Inferior parietal cortex (tissue), 1 donor: ENCODE measurements around the gene ANKRD53.

ENCODE experiments used
- DNase-seq: peaks from one replicate; pipeline ENCODE4 v3.0.0-alpha.2; 2016; ENCODE audit errors: extremely low spot score

Gene ANKRD53, protein sequence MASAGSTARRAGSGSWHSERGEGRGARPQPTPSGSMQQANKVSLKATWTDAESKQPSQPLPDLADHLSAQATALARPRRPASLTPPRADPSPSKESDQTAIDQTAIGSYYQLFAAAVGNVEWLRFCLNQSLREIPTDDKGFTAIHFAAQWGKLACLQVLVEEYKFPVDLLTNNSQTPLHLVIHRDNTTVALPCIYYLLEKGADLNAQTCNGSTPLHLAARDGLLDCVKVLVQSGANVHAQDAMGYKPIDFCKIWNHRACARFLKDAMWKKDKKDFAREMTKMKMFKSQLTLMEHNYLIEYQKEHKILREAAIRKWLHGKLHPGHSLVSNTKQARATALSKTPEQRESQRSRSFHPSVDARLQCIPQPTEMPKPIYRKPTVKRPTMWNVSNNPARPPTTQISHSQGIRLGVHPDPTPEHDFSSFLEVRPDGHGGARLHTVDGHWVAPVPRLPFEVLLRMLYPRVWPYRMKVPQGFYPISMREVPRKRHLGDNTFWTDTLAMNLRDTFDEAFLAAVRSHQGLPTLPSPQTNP

DNA sequence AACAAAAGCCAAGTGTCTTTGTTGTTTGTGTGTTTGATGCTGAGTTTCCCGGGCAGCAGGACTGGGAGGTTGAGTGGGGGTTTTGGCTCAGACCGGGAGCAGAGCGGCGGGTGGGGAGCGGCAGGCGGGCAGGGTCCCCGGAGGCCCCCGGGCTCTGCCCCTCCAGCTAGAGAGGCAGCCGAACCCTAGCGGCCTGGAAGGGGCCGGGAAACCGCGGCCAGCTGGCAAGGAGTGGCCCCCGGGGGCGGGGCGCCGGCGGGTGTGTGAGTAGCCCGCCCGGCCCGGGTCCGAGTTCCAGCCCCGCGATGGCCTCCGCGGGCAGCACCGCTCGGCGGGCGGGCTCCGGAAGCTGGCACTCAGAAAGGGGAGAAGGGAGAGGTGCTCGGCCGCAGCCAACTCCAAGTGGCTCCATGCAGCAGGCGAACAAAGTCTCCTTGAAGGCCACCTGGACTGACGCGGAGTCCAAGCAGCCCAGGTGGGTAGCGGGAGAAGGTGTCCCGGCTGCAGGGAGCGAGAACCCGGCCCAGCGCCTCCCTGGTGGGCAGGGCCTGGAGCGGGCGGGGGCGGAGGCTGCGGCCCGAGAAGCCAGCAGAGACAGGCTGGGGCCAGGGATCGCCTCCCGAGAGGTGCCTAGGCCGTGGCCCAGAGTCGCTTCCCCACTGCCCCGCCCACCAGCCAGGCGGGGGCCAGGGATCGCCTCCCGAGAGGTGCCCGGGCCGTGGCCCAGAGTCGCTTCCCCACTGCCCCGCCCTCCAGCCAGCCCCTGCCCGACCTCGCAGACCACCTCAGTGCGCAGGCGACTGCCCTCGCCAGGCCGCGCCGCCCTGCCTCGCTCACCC is at the start of gene ANKRD53:
Gene ANKRD53 (plus strand): TSS at position 290 of the 839 bp plus-strand sequence. CDS start 16 bp downstream, at position 306.
- DNase-seq = no peak

- DNase-seq = no peak
These were observed 47.8 kb upstream of the ANKRD53 start for GRCh38 chr2:70930371-70931329.

GRCh38 chr2:70931376-70932000 is 46.9 kb upstream of the ANKRD53 start:
- DNase-seq = no peak

- DNase-seq = no peak
These were observed 45.7 kb upstream of the ANKRD53 start for GRCh38 chr2:70932631-70933230.

GRCh38 chr2:70934981-70935380 is 43.4 kb upstream of the ANKRD53 start:
- DNase-seq = no peak

GRCh38 chr2:70935468-70936164 is 42.8 kb upstream of the ANKRD53 start, which contains the start of gene ATP6V1B1:
ATP6V1B1 (plus strand) TSS chr2:70935900; CDS start chr2:70935955, 55 bp downstream.
- no peak for DNase-seq

DNA sequence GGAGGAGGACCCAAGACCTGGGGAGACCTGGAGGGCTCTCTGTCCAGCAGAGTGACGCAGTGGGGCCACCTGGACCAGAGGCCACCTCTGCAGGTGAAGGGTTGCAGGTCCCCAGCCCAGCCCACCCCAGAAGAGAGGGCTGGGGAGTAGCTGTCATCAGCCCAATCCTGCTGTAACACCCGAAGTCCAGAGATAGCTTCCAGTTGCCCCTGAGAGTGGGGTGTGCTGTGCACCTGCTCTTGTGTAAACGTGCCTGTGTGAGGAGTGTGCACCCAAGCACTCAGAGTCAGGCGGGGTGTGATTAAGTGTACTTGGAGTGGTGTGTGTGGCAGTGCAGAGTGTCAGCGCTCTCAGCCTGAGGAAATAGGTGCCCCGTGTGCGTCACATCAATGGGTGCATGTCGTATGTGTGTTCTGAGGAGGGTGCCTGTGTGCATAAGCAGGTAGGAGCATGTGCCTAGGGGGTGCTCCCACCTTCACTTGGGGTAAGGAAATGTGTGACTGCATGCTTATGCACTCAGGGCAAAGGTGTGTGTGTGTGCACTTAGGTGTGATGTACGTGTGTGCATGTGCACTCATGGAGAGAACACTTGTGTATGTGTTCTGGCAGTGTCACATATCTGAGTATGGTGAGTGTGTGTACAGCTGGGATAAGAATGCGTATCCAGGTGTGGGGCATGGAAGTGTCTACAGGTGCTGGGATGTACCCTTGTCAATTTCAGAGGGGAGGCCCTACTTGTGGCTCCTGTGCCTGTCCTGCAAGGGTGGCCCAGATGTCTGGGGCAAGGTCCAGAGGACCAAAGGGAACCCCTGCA is 42.1 kb upstream of the ANKRD53 start:
- no peak for DNase-seq

DNA sequence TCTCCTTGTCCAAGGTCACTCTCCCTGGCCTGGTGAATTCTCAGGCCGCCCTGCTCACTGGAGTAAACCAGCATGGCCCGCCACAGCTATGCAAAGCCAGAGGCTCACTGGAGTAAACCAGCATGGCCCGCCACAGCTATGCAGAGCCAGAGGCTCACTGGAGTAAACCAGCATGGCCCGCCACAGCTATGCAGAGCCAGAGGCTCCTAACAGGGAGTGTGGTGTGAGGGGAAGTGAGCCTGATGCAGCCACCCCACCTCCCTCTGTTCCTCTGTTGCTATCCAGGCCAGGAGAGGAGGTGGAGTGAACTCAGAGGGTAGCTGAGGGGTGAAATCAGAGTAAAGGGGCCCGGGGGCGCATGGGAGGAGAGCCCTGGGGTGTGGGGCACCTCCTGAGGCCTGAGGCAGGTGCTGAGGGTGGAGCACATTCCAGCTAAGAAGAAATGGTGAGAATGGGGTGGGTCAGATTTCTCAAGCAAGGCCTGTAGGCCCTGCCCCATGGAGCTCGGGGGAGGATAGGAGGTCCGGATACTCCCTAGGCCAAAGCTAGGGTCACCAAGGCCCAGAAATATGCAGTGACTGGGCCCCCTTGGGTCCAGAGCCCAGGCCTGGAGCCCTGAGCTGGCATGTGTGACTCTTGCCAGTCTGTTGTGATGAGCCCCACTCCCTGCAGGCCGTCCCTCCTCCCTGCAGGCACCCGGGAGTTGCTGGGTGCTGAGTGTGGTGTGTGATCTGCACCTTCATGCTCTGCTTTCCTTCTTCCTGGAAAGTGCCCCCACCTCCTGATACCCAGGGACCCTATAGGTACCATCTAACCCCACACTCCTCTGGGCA is 41.2 kb upstream of the ANKRD53 start:
- no peak for DNase-seq

DNA sequence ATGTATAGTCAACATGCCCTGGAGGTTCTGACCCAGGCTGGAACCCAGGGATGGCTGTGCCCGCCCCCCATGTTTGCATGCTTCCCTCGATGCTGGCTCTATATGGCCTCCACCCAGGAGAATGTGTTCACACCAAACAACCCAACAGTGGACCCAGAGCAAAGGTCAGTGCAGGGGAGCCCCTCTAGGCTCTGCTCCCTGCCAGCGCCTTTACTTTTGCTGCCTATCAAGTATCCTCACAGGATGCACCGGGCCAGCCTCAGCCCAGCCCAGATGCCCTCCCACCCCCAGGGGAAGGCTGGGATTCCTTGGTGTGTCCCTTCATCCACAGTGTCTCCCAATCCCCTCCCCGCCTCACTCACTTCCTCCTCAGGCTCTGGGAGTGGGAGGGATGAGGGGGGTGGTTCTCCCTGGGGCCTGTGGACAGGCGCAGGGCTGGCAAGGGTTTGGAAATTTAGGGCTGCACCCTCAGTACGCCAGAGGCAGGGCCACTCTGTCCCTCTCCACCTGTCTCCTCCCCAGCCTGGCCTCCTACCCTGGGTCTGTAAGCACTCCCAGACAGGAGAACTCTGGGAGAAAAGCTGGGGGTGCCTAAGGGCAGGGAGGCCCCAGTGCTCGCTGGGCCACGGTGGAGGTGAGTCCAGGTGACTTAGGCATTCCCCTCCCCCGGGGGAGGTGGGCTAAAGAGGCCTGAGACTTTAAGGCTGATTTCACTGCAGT is 40.4 kb upstream of the ANKRD53 start:
- DNase-seq = no peak

DNA sequence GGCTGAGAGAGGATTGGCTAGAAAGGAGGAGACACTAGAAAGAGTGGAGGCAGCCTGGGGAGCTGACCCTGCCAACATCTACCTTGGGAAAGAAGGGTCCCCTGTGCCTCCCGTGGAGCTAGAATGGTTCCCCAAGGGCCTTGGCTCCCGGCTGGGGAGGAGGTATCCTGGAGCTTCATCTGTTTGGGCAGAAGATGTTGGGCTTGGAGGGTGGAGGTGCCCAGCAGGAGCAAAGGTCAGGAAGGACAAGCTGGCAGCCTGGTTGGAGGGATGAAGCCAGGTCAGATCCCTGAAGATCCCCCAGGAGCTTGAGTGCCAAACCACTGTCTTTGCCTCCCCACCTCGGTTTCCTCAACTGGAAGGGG is 39.9 kb upstream of the ANKRD53 start:
- DNase-seq = no peak

- DNase-seq = no peak
These were observed 39.2 kb upstream of the ANKRD53 start for GRCh38 chr2:70939001-70939838.

DNA sequence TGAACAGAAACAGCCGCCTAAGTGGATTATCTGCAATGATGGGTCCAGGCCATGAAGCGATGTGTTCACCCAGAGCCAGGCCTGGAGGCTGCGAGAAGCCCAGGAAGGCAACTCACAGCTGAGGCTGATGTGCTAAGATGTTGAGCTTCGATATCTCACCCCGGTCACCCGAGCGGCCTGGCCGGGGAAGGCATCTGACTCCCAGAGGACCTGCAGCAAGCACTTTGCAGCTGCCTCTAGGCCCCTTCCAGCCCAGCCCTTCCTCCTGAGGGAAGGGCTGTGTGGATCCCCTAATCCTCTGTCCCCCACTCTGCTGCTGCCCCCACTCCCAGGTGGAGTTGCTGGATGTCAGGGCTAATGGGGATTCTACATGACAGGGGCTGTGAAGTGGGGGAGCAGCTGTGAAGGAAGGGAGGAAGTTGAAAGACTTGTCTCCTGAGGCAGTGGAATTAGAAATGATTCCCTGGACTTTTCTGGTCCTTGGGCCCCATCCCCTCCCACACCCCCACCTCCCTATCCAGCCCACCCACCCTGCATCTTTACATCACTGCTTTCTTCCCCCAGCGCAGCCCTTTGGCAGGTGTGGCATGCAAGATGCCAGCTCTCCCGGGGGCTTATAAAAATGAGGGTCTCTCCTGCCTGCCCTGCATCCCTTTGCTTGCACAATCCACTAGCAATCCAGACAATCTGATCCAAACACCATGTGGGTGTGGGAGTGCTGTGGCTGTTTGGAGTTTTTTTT is 38.4 kb upstream of the ANKRD53 start:
- no peak for DNase-seq

GRCh38 chr2:70941186-70941585 is 37.2 kb upstream of the ANKRD53 start:
- no peak for DNase-seq

DNA sequence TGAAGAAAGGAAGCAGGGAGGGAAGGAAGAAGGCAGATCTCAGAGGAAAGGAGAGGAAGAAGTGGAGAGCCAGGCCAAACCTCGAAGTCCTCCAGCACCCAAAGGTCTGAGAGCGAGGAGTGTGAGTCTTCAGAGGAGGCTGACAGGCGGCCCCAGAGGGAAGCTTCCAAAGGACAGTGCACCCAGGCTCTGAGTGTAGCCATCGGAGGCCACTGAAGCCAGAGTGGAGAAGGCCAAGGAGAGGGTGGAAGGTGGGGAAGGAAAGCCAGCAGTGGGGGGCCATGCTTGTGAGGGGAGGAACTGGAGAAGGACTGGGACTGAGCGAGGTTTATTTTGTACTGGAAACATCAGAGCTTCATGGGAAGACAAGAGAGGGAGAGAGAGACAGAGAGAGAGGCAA is 36.7 kb upstream of the ANKRD53 start:
- DNase-seq = no peak

GRCh38 chr2:70942396-70943204 is 35.8 kb upstream of the ANKRD53 start:
- DNase-seq = no peak
